Endothelial cell of umbilical vein (primary cell): ENCODE measurements around the gene ZNF83. TPM values are rescaled to one million over a fixed set of nuclear protein-coding genes. Genes with fewer than 3 reads are reported as not detected.

ENCODE experiments used
- BruUV-seq: library from RNA; stranded (reverse); fragments of 400-500 nt; replicated peaks from 2 replicates; lab custom pipeline; 2021; lab: Mats Ljungman, UMichigan
- CTCF ChIA-PET: fragments of 300-600, 350-600 bp; sonication (Branson Sonifier 250); formaldehyde crosslinking; loops from one replicate; lab custom pipeline; 2021; ENCODE audit warnings: antibody characterized with exemption, inconsistent platforms; lab: Charles Lee
- POLR2A ChIA-PET: fragments of 300-600, 350-600 bp; sonication (Branson Sonifier 250); formaldehyde crosslinking; loops from one replicate; lab custom pipeline; 2021; ENCODE audit warnings: antibody characterized with exemption, inconsistent platforms; lab: Charles Lee
- DNase-seq: peaks from one replicate; pipeline ENCODE4 v3.0.0-alpha.2; 2011; ENCODE audit warnings: low read depth, low spot score
- FAIRE-seq: peaks from 2 replicates; lab custom pipeline; 2011; peaks lifted over from hg19 to GRCh38; lab: Jason Lieb, UNC
- H2AFZ ChIP-seq: 2 replicates; pipeline ENCODE4 v1.6.0; 2012; ENCODE audit warnings: low read depth, low read length, control low read depth, inconsistent platforms
- H3K27ac ChIP-seq: 2 replicates; pipeline ENCODE4 v1.5.1; 2011; ENCODE audit warnings: low read depth, mild to moderate bottlenecking, control low read depth, low read length, moderate library complexity; ENCODE audit not compliant: insufficient read depth
- H3K27me3 ChIP-seq, 2 experiments: 2 replicates each; pipeline versions ENCODE4 v1.6.0 to v1.6.1; 2011; ENCODE audit warnings: low read length in 2 of 2, mixed read lengths in 1 of 2; ENCODE audit not compliant: control insufficient read depth in 2 of 2, insufficient read depth in 2 of 2
- H3K36me3 ChIP-seq, 2 experiments: 2 replicates in 1 of 2; 3 replicates in 1 of 2; pipeline ENCODE4 v1.5.1; 2011; ENCODE audit warnings: low read length in 2 of 2, mild to moderate bottlenecking in 1 of 2, moderate library complexity in 1 of 2; ENCODE audit not compliant: control insufficient read depth in 2 of 2, insufficient read depth in 2 of 2; ENCODE audit errors: extremely low read depth in 1 of 2
- H3K4me1 ChIP-seq: 3 replicates; pipeline ENCODE4 v1.5.1; 2011; ENCODE audit warnings: mild to moderate bottlenecking, low read length; ENCODE audit not compliant: control insufficient read depth, insufficient read depth; ENCODE audit errors: extremely low read depth
- H3K4me2 ChIP-seq: 2 replicates; pipeline ENCODE4 v1.6.1; 2011; ENCODE audit warnings: low read length, control low read depth, mixed read lengths; ENCODE audit not compliant: insufficient read depth
- H3K4me3 ChIP-seq, 3 experiments: fragments of 200-600 bp in 1 of 3; sonication (generic), shearing (Covaris generic) in 1 of 3; replicated peaks in 1 of 3; 2 replicates each; pipeline ENCODE4 v1.5.1; 2011 to 2016; ENCODE audit warnings: control low read depth in 3 of 3, low read length in 3 of 3, mild to moderate bottlenecking in 2 of 3, inconsistent platforms in 1 of 3, low read depth in 1 of 3, moderate library complexity in 1 of 3; ENCODE audit not compliant: insufficient read depth in 1 of 3
- H3K79me2 ChIP-seq: 2 replicates; pipeline ENCODE4 v1.6.0; 2012; ENCODE audit warnings: low read length, inconsistent platforms; ENCODE audit not compliant: control insufficient read depth, insufficient read depth
- H3K9ac ChIP-seq: replicated peaks from 2 replicates; pipeline ENCODE3; 2011; ENCODE audit warnings: low read length, control low read depth; ENCODE audit not compliant: insufficient read depth; ENCODE audit errors: extremely low read depth
- H3K9me1 ChIP-seq: replicated peaks from 3 replicates; pipeline ENCODE4 v1.6.0; 2011; ENCODE audit warnings: mild to moderate bottlenecking, low read length; ENCODE audit not compliant: control insufficient read depth, insufficient read depth; ENCODE audit errors: extremely low read depth
- H3K9me3 ChIP-seq: replicated peaks from 2 replicates; pipeline ENCODE4 v1.5.1; 2012; ENCODE audit warnings: low read length, inconsistent platforms; ENCODE audit not compliant: control insufficient read depth, insufficient read depth
- H4K20me1 ChIP-seq: replicated peaks from 2 replicates; pipeline ENCODE3; 2011; ENCODE audit warnings: mild to moderate bottlenecking, low read length; ENCODE audit not compliant: control insufficient read depth, insufficient read depth; ENCODE audit errors: extremely low read depth
- CTCF ChIP-seq, 2 donors: IDR thresholded peaks; 1 replicate in 1 of 2; 2 replicates in 1 of 2; pipeline ENCODE4 v1.5.1; 2011; ENCODE audit warnings: low read length in 2 of 2, mild to moderate bottlenecking in 2 of 2, moderate library complexity in 2 of 2, control low read depth in 1 of 2, inconsistent platforms in 1 of 2, low read depth in 1 of 2; ENCODE audit not compliant: insufficient read depth in 1 of 2; ENCODE audit errors: extremely low read depth in 1 of 2
- EZH2 ChIP-seq: IDR thresholded peaks from 2 replicates; pipeline ENCODE4 v1.6.1; 2012; ENCODE audit warnings: borderline replicate concordance, low read depth, mild to moderate bottlenecking, moderate library complexity, low read length, inconsistent platforms; ENCODE audit not compliant: severe bottlenecking
- FOS ChIP-seq: IDR thresholded peaks from 2 replicates; pipeline ENCODE4 v1.6.1; 2011; ENCODE audit warnings: mild to moderate bottlenecking, low read length, moderate library complexity, borderline replicate concordance; ENCODE audit not compliant: insufficient read depth
- GATA2 ChIP-seq: IDR thresholded peaks from 2 replicates; pipeline ENCODE4 v1.7.0; 2011; ENCODE audit warnings: low read depth, mild to moderate bottlenecking, moderate library complexity, mixed read lengths, low read length; ENCODE audit not compliant: insufficient read length, insufficient read depth
- JUN ChIP-seq: IDR thresholded peaks from 2 replicates; pipeline ENCODE4 v1.6.1; 2011; ENCODE audit warnings: borderline replicate concordance, low read depth; ENCODE audit not compliant: insufficient read length, insufficient read depth
- MAX ChIP-seq: IDR thresholded peaks from 2 replicates; pipeline ENCODE4 v1.6.1; 2011; ENCODE audit not compliant: insufficient read depth, insufficient read length
- MYC ChIP-seq: IDR thresholded peaks from one replicate; pipeline ENCODE4 v1.6.1; 2011; ENCODE audit warnings: mild to moderate bottlenecking, low read depth, low read length
- POLR2A ChIP-seq: IDR thresholded peaks from 2 replicates; pipeline ENCODE4 v1.6.1; 2012; ENCODE audit warnings: low read depth, mild to moderate bottlenecking, control low read depth, low read length
- POLR2AphosphoS5 ChIP-seq: IDR thresholded peaks from 2 replicates; pipeline ENCODE4 v1.6.1; 2012; ENCODE audit warnings: low read depth, mild to moderate bottlenecking, control low read depth, low read length, moderate library complexity; ENCODE audit not compliant: insufficient read depth
- dilution Hi-C: fragments of 300-500 bp; cut with MboI; formaldehyde crosslinking; loops from one replicate; pipeline ENCODE4 v1.15.0; 2019; ENCODE audit warnings: low sequenced_read_pairs; ENCODE audit not compliant: extremely low pct_ligation_motif_present
- intact Hi-C: fragments of 100-400 bp; cut with micrococcal nuclease; formaldehyde crosslinking; loops from one replicate; pipeline ENCODE4 v1.10.0; 2022
- polyA plus RNA-seq, 4 experiments: library from polyadenylated mRNA; depleted of rRNA in 3 of 4; stranded (reverse) in 3 of 4; unstranded in 1 of 4; fragments of >200 nt; gene quantifications; 2 replicates each; pipeline versions ENCODE4 v1.2.1 to v1.2.3, GENCODE V29; 2011 to 2012; ENCODE audit warnings: missing spikeins in 1 of 4
- total RNA-seq: library from RNA; stranded (reverse); gene quantifications from 2 replicates; pipeline ENCODE4 v1.2.3, GENCODE V29; 2021

Gene ZNF83
- total and polyA plus RNA-seq, 2 donors (not counting 3 experiments of a cell fraction or from before 2014, with no cell fraction given): 32.3 to 41.4 TPM

DNA sequence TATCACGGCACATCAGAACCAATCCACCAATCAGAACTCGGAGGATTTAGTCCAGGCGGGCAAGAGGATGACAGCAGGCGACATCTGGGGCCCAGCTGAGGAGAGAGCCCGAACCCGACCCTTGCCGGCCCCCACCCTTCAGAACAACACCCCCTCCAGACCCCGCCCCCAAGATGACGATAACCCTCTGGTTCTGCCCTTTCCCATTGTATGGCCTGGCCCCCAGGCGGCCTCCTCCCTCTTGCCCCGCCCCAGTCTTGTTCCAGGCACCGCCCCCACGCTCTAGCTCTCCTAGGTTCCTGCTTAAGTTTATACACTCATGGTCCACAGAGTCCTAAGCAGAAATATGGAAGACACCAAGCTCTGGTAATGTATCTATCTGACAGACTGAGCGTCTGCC, 2.8 kb upstream of the ZNF83 start:
- no peaks in the 10 kb centered on the region for H4K20me1 ChIP-seq
- ChIA-PET POLR2A (no interaction called here), CTCF (no interaction called here)
- BruUV-seq: no TSS peak
- H3K4me2 ChIP-seq: no peak overlapping the region
- no peaks in the 10 kb centered on the region for H3K9me1 ChIP-seq
- no peak overlapping the region for H3K4me3 ChIP-seq
- DNase-seq (peak; percentile 6), FAIRE-seq (no peak)
- no peaks in the 10 kb centered on the region for H3K36me3 ChIP-seq
- H3K27ac ChIP-seq: no peak overlapping the region
- intact Hi-C loops (no loop called here), dilution Hi-C loops (no loop called here)
- TF ChIP-seq POLR2AphosphoS5 (no peak), MYC (no peak), POLR2A (no peak), GATA2 (no peak), CTCF (IDR thresholded peaks at IDR 0.05; ENCODE audit: extremely low read depth in 1 of 2, insufficient read depth in 1 of 2, low read depth in 1 of 2, low read length in 2 of 2) (no peak), MAX (no peak), JUN (no peak), FOS (no peak), EZH2 (no peak)
- H2AFZ ChIP-seq: no peak overlapping the region
- no peaks in the 10 kb centered on the region for H3K79me2 ChIP-seq
- no peaks in the 10 kb centered on the region for H3K27me3 ChIP-seq
- no peaks in the 10 kb centered on the region for H3K9me3 ChIP-seq
- H3K4me1 ChIP-seq: peaks cover 10% of the 10 kb centered on the region
- no peak overlapping the region for H3K9ac ChIP-seq
